MM.1S (cell line): ENCODE results near the gene MDGA2.
"Not testable (repeated sequence)": the region's sequence is repeated elsewhere in the genome, so short reads cannot be mapped to it uniquely, and the experiment has no call there.

Experiments used
- DNase-seq: peaks from one replicate; pipeline ENCODE4 v3.0.0-alpha.2; 2015
- H2AFZ ChIP-seq: fragments of 300-600 bp; sonication (generic); 2 replicates; pipeline ENCODE4 v1.6.0; 2016; ENCODE audit warnings: antibody characterized with exemption, low read length
- H3F3A ChIP-seq: fragments of 300-600 bp; sonication (generic); 2 replicates; pipeline ENCODE4 v1.6.1; 2016; ENCODE audit warnings: mild to moderate bottlenecking, antibody characterized with exemption, low read length, moderate library complexity, mixed read lengths; ENCODE audit not compliant: insufficient read depth
- H3K27ac ChIP-seq: fragments of 300-600 bp; sonication (generic); 2 replicates; pipeline ENCODE4 v1.5.1; 2016; ENCODE audit warnings: mild to moderate bottlenecking, low read length
- H3K27me3 ChIP-seq: fragments of 300-600 bp; sonication (generic); replicated peaks from 2 replicates; pipeline ENCODE4 v1.6.0; 2016; ENCODE audit warnings: low read length; ENCODE audit not compliant: insufficient read depth
- H3K36me3 ChIP-seq: fragments of 300-600 bp; sonication (generic); replicated peaks from 2 replicates; pipeline ENCODE4 v1.6.1; 2016; ENCODE audit warnings: mild to moderate bottlenecking, low read length, mixed read lengths; ENCODE audit not compliant: insufficient read depth
- H3K4me1 ChIP-seq: fragments of 300-600 bp; sonication (generic); 2 replicates; pipeline ENCODE4 v1.6.1; 2016; ENCODE audit warnings: low read length, mixed read lengths
- H3K4me2 ChIP-seq: fragments of 300-600 bp; sonication (generic); 2 replicates; pipeline ENCODE4 v1.6.0; 2016; ENCODE audit warnings: low read depth, low read length
- H3K4me3 ChIP-seq: fragments of 300-600 bp; sonication (generic); 2 replicates; pipeline ENCODE4 v1.5.1; 2016; ENCODE audit warnings: low read length, mixed read lengths
- H3K79me2 ChIP-seq: fragments of 300-600 bp; sonication (generic); 2 replicates; pipeline ENCODE4 v1.6.1; 2016; ENCODE audit warnings: mixed run types, low read length, mixed read lengths
- H3K9ac ChIP-seq: fragments of 300-600 bp; sonication (generic); 2 replicates; pipeline ENCODE4 v1.6.1; 2016; ENCODE audit warnings: low read length, mixed read lengths
- H3K9me2 ChIP-seq: fragments of 300-600 bp; sonication (generic); replicated peaks from 2 replicates; pipeline ENCODE4 v1.6.1; 2016; ENCODE audit warnings: mild to moderate bottlenecking, low read length, mixed read lengths; ENCODE audit not compliant: insufficient read depth
- H3K9me3 ChIP-seq: fragments of 300-600 bp; sonication (generic); replicated peaks from 2 replicates; pipeline ENCODE4 v1.6.1; 2016; ENCODE audit warnings: mild to moderate bottlenecking, low read length, mixed read lengths; ENCODE audit not compliant: insufficient read depth
- H4K20me1 ChIP-seq: fragments of 300-600 bp; sonication (generic); 2 replicates; pipeline ENCODE4 v1.6.1; 2016; ENCODE audit warnings: mild to moderate bottlenecking, low read length, moderate library complexity, mixed read lengths; ENCODE audit not compliant: insufficient read depth
- EZH2 ChIP-seq: fragments of 300-600 bp; sonication (generic); optimal IDR thresholded peaks from 2 replicates; pipeline ENCODE3; 2017; ENCODE audit warnings: low read depth, mild to moderate bottlenecking, antibody characterized with exemption, low read length, mixed read lengths
- EZH2phosphoT487 ChIP-seq: fragments of 300-600 bp; sonication (generic); IDR thresholded peaks from 2 replicates; pipeline ENCODE4 v1.6.1; 2018; ENCODE audit warnings: antibody characterized with exemption, low read length
- TF ChIP-seq, protein P1 (sequence below): fragments of 300-600 bp; sonication (generic); IDR thresholded peaks from 2 replicates; pipeline ENCODE4 v1.5.1; 2016; ENCODE audit warnings: antibody characterized with exemption, low read length, mixed read lengths

MDGA2 gene

DNA sequence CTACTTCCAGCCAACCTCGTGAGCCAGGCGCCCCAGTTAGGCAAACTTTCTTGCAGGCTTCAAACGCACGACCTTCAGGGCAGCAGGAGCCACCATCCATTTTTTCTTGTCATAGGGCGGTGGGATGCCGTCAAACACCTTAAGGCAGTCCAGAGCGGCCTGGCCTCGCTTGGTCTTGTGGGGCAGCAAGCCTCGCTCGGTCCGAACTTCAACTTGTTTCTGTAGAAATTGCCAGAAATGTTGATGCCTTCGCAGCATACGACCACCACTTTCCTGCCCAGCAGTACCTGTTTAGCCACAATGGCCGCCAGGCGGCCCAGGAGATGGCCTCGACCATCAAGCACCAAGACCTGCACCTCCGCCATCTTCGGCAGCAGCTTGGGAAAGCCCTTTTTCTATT, 474.7 kb downstream of the MDGA2 start:
- Histone ChIP-seq H3F3A (no peaks in the 10 kb centered on the region), H3K36me3 (no peaks in the 10 kb centered on the region), H3K9me3 (no peaks in the 10 kb centered on the region), H3K9me2 (no peaks in the 10 kb centered on the region), H3K27ac (no peak overlapping the region), H2AFZ (no peak overlapping the region), H4K20me1 (no peaks in the 10 kb centered on the region), H3K79me2 (no peaks in the 10 kb centered on the region), H3K4me1 (no peaks in the 10 kb centered on the region), H3K4me2 (no peak overlapping the region), H3K4me3 (no peak overlapping the region), H3K27me3 (no peaks in the 10 kb centered on the region), H3K9ac (no peak overlapping the region)
- TF ChIP-seq EZH2: no peak
- no peak for TF ChIP-seq EZH2phosphoT487
- TF ChIP-seq, protein P1, sequence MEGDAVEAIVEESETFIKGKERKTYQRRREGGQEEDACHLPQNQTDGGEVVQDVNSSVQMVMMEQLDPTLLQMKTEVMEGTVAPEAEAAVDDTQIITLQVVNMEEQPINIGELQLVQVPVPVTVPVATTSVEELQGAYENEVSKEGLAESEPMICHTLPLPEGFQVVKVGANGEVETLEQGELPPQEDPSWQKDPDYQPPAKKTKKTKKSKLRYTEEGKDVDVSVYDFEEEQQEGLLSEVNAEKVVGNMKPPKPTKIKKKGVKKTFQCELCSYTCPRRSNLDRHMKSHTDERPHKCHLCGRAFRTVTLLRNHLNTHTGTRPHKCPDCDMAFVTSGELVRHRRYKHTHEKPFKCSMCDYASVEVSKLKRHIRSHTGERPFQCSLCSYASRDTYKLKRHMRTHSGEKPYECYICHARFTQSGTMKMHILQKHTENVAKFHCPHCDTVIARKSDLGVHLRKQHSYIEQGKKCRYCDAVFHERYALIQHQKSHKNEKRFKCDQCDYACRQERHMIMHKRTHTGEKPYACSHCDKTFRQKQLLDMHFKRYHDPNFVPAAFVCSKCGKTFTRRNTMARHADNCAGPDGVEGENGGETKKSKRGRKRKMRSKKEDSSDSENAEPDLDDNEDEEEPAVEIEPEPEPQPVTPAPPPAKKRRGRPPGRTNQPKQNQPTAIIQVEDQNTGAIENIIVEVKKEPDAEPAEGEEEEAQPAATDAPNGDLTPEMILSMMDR: no peak
- no peak for DNase-seq

DNA sequence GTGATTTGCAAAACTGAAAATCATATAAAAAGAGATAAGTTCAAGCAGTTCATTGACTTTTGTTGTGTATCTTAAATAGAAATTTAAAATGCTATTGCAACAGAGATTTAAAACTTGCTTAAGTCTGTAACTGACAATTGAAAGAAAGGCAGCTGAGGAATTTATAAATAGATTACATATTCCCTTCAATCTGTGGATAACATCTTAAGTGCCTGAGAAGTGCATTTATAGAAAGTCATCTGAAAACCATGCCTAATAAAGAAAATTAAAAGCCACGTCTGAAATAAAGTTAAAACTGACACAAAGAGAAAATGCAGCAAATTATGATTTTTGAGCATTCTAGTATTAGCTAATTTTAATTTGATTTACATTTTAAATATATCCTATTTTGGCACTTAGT, 479.8 kb downstream of the MDGA2 start:
- Histone ChIP-seq H3K79me2 (no peaks in the 10 kb centered on the region), H4K20me1 (no peaks in the 10 kb centered on the region), H3K9me2 (no peaks in the 10 kb centered on the region), H3K27ac (no peak overlapping the region), H3K4me2 (no peak overlapping the region), H3K9me3 (no peaks in the 10 kb centered on the region), H3K9ac (no peak overlapping the region), H3K27me3 (no peaks in the 10 kb centered on the region), H3K4me3 (no peak overlapping the region), H3K36me3 (no peaks in the 10 kb centered on the region), H3K4me1 (no peaks in the 10 kb centered on the region), H3F3A (no peaks in the 10 kb centered on the region), H2AFZ (no peak overlapping the region)
- TF ChIP-seq EZH2phosphoT487: no peak
- TF ChIP-seq EZH2: no peak
- TF ChIP-seq, protein P1: no peak
- no peak for DNase-seq

DNA sequence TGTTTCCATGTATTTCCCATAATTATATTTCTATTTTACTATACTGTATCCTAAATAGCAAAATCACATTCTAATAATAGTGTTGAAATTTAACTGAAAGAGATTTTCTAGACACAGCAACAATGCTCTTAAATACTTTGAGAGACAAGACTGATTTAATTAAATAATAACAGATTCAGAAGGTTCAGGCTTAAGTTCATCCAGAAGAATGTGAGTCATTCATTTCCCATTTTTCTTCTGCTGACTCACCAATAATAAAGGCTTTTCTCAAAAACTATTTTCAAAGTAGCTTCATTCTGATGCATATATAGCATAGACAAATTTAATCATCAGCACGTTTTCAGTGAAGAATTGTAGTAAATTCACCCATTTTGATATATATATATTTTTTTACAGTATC, 481.4 kb downstream of the MDGA2 start:
- H3K9me2 ChIP-seq: no peaks in the 10 kb centered on the region
- TF ChIP-seq, protein P1: no peak
- TF ChIP-seq EZH2phosphoT487 (no peak), EZH2 (no peak)

DNA sequence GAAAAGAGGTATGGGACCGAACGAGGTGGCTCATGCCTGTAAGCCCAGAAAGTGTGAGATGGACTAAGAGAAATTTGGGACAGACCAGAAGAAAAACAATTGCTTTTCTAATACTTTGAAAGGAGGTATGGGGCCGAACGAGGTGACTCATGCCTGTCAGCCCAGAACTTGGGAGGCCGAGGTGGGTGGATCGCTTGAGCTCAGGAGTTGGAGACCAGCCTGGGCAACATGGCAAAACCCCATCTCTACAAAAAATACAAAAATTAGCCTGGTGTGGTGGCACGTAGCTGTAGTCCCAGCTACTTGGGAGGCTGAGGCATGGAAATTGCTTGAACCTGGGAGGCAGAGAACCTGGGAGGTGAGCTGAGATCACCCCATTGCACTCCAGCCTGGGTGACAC, 483.2 kb downstream of the MDGA2 start:
- not testable (repeated sequence) for H3K4me2 ChIP-seq, DNase-seq, H3K9me2 ChIP-seq, H3K36me3 ChIP-seq, H3K4me1 ChIP-seq, H3K4me3 ChIP-seq, H3K27ac ChIP-seq, H3K27me3 ChIP-seq, H4K20me1 ChIP-seq, H3F3A ChIP-seq, H3K79me2 ChIP-seq, H2AFZ ChIP-seq, H3K9me3 ChIP-seq, H3K9ac ChIP-seq

More for the DNA sequence above, 481.4 kb downstream of the MDGA2 start:
- H3K4me3 ChIP-seq: no peak overlapping the region
- no peak overlapping the region for H3K4me2 ChIP-seq
- no peaks in the 10 kb centered on the region for H4K20me1 ChIP-seq
- no peak overlapping the region for H2AFZ ChIP-seq
- H3K79me2 ChIP-seq: no peaks in the 10 kb centered on the region
- no peaks in the 10 kb centered on the region for H3K27me3 ChIP-seq
- H3F3A ChIP-seq: no peaks in the 10 kb centered on the region
- no peak overlapping the region for H3K27ac ChIP-seq
- no peak overlapping the region for H3K9ac ChIP-seq
- no peaks in the 10 kb centered on the region for H3K4me1 ChIP-seq
- H3K36me3 ChIP-seq: no peaks in the 10 kb centered on the region
- H3K9me3 ChIP-seq: no peaks in the 10 kb centered on the region
- no peak for DNase-seq
